ENCODE results near the gene PRKAR2A.
"Not testable (repeated sequence)": the region's sequence is repeated elsewhere in the genome, so short reads cannot be mapped to it uniquely, and the experiment has no call there.

PRKAR2A gene

GRCh38 chr3:48723725-48724124 lies 123.9 kb downstream of the PRKAR2A start:
- DNase-seq: no peak

- DNase-seq: not testable (repeated sequence)
Observed at GRCh38 chr3:48723293-48723692, 124.4 kb downstream of the PRKAR2A start.

GRCh38 chr3:48716982-48717746 lies 130.5 kb downstream of the PRKAR2A start, which contains the start of gene IP6K2:
Gene IP6K2, minus strand, starts transcription at chr3:48717221. Its CDS starts 21,930 bp downstream, at chr3:48695291.
- peak; percentile 99 for DNase-seq

- DNase-seq: peak; percentile 70
Observed at GRCh38 chr3:48716508-48716981, 131.1 kb downstream of the PRKAR2A start.

DNA sequence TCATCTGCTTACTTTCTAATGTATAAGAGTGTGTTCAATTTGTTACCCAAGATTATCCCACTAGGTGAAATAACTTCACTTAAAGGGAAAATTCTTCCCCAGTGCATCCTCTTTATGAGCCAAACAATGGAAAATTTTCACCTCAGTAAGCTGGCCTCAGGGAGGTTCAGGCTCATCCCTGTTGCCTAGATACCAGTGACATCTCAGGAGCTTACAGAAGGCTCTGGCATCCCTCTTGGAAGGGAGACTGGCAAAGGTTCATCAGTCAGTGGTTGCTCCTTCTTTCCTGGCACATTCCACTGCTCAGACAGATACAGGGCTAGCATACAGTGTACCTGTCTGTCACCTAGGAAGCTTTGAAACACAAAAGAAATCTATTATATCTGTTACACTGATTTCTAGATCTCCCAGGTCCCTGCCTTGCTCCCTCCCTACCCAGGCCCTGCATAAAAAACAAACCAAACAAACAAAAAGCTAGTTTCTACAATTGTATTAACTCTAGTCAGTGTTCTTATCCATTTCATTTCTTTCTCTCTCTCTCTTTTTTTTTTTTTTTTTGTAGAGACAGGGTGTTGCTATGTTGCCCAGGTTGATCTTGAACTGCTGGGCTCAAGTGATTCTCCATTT lies 132.4 kb downstream of the PRKAR2A start:
- DNase-seq: no peak

DNA sequence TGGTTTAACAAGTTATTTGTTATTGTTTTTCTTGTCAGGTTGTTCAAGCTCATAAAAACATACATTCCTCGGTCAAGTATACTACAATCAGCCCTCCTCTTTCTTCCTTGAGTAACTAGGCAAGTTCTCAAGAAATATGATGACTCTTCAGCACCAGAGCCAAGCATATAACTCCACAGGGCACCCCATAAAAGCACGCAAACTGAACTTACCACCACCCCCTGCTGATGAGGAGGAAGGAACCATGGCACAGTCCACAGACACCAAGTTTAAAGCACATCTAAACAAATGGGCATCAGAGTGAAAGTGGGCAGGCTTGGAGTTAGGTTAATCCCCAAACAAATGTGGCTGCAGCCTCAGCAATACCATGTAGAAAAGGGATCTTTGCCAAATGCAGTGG lies 135.9 kb downstream of the PRKAR2A start:
- no peak for DNase-seq

GRCh38 chr3:48709051-48709461 lies 138.6 kb downstream of the PRKAR2A start:
- no peak for DNase-seq

DNA sequence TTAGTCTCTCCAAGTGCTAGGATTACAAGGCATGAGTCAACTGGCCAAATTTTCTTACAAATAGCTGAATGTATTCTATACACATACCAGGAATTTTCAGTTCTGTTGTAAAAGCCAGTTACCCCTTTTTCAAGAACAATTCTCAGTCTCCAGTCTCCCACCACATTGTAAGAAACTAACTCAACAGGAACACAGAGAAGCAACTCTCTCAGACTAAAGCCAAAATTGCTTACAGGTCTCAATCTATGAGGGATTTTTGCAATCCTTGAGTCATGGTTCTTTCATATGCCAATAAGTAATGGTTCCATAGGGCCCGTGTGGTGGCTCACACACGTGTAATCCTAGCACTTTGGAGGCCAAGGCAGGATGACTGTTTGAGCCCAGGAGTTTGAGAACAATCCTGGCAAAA lies 139.2 kb downstream of the PRKAR2A start:
- DNase-seq: no peak

DNA sequence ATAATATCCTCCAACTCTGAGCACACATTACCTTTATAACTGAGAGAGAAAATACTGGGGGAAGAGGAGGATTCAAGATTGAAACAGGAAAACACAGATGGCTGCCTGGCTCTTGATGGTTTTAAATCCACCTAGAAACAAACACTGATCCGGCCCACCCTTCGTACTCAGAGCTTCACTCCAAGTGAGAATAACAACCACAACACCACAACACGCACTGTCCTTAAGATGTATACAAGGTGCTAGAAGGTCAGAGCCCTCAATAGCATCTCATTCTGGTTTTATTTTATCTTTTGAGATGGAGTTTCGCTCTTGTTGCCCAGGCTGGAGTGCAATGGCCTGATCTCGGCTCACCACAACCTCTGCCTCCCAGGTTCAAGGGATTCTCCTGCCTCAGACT lies 140.5 kb downstream of the PRKAR2A start:
- no peak for DNase-seq

DNA sequence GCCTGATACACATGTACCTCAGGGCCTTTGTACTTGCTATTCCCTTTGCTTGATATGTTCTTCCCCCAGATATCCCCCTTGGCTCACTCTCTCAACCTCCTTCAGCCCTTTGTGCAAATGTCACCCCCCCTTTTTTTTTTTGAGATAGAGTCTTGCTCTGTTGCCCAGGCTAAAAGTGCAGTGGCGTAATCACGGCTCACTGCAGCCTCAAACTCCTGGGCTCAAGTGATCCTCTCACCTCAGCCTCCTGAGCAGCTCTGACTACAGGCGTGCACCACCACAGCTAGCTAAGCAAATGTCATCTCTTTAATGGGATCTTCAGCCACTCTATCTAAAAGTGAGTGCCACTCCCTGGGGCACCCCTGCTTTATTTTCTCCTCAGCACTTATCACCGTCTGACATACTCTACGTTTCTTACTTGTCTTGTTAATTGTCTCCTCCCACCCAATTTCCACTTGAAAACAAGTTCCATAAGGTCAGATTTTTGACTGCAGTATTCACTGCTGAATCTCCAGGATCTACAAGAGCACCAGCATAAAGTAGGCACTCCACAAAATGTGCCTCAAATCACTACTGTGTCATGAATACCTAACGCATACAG lies 145.3 kb downstream of the PRKAR2A start:
- DNase-seq: no peak

- DNase-seq: no peak
Observed at GRCh38 chr3:48700731-48701405, 146.8 kb downstream of the PRKAR2A start.

DNA sequence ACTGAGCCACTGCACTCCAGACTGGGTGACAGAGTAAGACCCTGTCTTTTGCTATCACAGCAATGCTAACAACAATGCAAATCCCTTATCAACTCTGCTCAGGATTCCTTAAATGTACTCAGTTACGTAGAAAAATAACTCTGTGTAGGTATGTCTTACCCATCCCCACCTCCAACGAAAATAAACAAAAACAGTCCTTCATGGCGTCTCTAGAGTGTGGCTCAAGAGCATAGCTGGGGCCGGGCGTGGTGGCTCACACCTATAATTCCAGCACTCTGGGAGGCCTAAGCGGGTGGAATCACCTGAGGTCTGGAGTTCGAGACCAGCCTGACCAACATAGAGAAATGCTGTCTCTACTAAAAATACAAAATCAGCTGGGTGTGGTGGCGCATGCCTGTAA lies 148.8 kb downstream of the PRKAR2A start:
- DNase-seq: no peak

- no peak for DNase-seq
Observed at GRCh38 chr3:48697952-48698351, 149.7 kb downstream of the PRKAR2A start.

GRCh38 chr3:48696601-48697000 lies 151.1 kb downstream of the PRKAR2A start:
- no peak for DNase-seq
